ENCODE data around the gene TXNDC11.

DNA sequence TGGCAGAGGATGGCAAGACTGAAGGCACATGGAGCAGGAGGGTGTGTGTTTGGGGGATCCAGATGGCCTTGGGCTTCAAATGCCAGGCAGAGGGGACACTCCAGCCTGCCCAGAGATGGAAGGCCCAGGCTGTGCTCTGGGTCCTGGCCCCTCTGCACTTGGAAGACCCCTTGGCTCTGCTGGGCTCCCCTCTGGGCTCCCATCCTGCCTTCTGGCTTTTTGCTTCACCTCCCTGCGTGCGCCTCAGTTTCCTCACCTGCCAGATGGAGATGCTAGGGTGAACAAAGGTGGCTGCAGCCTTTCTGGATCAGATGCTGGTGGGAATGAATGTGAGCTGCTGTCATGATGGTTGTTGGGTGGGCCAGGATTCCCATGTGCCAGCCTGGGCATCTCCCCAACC lies 71.4 kb downstream of the TXNDC11 start:
- TF ChIP-seq POLR2A (IDR thresholded peaks at IDR 0.05; ENCODE audit: extremely low read depth, insufficient read length): no peak
- TF ChIP-seq, protein P1, sequence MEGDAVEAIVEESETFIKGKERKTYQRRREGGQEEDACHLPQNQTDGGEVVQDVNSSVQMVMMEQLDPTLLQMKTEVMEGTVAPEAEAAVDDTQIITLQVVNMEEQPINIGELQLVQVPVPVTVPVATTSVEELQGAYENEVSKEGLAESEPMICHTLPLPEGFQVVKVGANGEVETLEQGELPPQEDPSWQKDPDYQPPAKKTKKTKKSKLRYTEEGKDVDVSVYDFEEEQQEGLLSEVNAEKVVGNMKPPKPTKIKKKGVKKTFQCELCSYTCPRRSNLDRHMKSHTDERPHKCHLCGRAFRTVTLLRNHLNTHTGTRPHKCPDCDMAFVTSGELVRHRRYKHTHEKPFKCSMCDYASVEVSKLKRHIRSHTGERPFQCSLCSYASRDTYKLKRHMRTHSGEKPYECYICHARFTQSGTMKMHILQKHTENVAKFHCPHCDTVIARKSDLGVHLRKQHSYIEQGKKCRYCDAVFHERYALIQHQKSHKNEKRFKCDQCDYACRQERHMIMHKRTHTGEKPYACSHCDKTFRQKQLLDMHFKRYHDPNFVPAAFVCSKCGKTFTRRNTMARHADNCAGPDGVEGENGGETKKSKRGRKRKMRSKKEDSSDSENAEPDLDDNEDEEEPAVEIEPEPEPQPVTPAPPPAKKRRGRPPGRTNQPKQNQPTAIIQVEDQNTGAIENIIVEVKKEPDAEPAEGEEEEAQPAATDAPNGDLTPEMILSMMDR (IDR thresholded peaks at IDR 0.05; ENCODE audit: low read depth, low read length): no peak
- no peak for TF ChIP-seq MAX (IDR thresholded peaks at IDR 0.05; ENCODE audit: low read depth, low read length)
- no peak for TF ChIP-seq MYC (IDR thresholded peaks at IDR 0.05; ENCODE audit: low read depth, low read length)

Data from NB4 (cell line).